GF-D8 (cell line): ENCODE data around the gene FAU.
A peak's percentile ranks its signal among the peaks of the same experiment; 100 is the strongest.

Experiments used
- DNase-seq: peaks from one replicate; lab custom pipeline; 2025; lab: John Stamatoyannopoulos, UW

The FAU gene

DNA sequence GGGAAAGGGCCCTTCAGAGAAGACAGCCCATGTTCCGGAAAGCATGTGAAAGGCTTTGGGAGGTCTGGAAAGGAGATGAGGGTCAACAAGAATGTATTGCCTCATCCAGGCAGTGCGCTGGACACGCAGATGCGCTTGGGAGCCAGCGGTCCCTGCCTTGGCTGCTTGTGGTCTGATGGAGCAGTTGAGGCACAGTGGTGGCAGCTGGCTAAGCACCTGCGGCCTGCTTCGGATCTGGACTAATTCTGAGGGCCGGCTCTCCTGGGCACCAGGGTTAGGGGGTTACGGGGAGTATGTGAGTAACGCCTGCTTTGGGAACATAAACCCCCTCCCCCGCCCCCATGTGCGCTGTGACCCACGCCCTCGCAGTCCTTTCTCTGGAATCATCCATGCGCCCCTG is 14.9 kb downstream of the FAU start:
- DNase-seq = no peak

DNA sequence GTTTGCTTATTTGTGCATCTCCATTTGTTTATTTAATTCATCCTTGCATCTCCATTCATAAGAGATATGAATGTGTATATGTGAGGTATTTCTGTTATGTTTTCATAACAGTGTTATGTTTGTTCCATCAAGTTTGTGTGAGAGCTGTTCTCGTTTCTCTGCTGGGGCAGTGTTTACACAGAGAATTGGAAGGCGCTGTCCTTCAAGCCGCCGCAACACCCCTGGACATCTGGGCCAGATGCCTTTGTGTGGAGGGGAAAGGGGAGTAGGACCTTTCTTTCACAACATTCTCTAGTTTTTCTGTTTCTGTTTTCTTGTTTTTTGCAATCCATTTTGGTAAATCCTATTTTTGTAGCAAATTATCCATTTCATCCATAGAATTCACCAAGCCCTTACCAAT is 17.3 kb downstream of the FAU start:
- no peak for DNase-seq

DNA sequence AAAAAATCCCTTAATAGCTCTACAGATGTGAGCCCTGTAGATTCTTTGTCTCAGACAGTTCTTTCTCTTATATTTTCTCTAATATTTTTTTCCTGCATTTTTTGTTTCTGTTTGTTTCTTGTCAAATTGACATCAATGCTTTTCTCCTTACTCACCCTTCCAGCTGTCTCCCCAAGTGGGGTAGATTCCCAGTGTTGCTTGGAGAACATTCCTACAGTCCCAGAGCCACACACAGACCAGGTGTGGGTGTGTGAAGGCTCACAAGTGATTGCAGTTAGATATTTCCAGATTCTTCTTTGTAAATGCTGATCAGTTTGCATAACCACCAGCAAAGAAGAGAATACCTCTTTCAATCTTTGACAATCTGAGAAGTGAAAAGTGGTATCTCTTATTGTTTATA is 18.5 kb downstream of the FAU start:
- no peak for DNase-seq

DNA sequence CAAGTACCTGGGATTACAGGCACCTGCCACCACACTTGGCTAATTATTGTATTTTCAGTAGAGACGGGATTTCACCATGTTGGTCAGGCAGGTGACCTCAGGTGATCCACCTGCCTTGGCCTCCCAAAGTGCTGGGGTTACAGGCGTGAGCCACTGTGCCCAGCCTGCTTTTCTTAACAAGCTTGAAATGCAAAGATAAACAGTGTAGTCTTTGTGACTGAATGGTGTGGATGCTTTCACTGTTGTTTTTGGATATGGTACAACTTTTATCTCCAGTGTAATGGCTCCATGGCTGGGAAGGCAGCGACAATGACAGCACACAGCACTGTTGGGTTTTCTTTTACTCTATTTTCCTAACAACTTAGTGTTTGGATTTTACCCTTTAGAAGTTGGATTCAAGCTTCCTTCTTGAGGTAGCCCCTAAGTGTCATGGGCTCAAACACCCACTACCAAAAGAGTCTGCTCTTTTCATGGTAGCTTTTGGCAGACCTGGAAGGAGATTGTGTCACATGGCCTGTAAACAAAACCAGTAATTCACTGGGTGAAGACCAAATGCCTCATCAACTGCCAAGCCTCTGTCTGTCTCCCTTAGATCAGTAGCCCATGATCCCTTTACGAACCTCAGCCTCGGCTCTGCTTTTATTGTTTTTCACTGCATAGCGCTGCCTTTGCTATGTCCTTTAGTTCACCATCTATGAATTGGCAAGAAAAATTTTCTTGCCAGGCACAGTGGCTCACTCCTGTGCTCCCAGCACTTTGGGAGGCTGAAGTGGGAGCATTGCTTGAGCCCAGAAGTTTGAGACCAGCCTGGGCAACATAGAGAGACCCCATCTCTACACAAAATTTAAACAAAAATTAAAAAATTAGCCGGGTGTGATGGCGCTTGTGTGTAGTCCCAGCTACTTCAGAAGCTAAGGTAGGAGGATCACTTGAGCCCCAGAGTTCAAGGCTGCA is 19.5 kb downstream of the FAU start:
- DNase-seq = no peak

DNA sequence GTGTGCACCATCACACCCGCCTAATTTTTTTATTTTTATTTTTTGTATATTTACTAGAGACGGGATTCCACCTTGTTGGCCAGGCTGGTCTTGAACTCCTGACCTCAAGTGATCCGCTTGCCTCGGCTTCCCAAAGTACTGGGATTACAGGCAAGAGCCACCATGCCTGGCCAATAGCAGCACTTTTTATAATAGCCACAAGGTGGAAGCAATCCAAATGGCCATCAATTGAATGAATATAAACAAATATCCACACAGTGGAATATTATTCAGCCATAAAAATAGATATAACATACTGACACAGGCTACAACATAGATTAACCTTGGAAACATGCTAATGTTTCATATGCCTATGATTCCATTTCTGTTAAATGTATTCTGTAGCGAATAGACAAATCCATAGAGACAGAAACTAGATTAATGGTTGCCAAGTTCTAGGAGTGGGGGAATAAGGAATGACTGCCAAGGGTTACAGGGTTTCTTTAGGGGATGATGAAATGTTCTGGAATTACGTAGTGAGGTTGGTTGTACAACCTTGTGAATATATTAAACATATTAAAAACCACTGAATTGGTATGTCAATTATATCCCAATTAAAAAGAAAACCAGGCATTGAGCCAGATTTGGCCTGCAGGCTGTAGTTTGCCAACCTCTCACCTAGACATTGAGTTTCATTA is 21.1 kb downstream of the FAU start:
- no peak for DNase-seq

DNA sequence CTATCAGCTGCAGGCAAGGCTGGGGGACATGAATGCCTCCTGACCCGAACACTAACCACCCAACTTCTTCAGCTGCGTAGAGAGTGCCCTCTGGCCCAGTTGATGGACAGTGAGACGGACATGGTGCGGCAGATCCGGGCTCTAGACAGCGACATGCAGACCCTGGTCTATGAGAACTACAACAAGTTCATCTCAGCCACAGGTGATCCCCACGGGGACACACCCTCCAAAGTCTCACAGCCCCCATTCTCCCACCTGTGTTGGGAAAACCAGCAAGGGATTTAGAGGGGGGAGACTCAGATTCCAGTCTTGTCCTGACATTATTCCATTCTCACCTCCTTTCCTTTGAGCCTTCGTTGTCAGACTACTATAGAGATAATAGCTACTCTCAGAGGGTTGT is 25.0 kb downstream of the FAU start:
- DNase-seq = no peak

DNA sequence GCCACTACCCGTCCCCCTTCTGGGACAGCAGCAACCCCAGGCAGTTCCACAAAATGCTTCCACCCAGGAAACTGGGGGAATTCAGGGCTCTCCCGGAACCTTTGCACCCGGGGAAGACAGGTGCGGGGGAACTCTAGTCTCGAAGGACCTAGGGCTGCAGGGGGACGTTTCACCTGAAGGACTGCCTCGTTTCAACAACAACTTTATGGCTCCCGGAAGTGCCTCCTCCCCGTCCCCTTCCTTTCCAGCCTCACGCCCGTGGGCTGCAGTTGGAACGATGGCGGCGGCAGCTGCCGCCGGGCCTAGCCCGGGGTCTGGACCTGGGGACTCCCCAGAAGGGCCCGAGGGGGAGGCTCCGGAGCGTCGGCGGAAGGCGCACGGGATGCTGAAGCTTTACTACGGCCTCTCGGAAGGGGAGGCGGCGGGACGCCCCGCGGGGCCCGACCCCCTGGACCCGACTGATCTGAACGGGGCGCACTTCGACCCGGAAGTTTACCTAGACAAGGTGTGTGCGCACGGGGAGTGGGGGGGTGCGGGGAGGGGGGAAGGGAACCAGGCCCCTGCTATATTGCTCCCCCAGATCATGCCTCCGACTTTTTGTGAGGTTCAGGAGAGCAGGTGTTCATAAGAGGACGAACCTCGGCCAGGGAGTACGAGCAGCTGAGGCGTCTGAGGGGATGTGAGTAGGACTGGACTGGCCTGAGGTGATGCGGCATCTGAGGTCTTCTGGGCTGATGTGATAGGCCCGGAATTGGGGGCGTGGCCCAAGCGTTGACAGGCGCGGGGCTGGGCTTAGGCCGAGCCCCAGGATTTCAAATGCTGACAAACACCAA is 25.7 kb downstream of the FAU start, which contains the start of gene VPS51:
Gene VPS51 (plus strand): TSS at position 241 of the 833 bp plus-strand sequence. CDS start 37 bp downstream, at position 278.
- DNase-seq = peak; percentile 55

DNA sequence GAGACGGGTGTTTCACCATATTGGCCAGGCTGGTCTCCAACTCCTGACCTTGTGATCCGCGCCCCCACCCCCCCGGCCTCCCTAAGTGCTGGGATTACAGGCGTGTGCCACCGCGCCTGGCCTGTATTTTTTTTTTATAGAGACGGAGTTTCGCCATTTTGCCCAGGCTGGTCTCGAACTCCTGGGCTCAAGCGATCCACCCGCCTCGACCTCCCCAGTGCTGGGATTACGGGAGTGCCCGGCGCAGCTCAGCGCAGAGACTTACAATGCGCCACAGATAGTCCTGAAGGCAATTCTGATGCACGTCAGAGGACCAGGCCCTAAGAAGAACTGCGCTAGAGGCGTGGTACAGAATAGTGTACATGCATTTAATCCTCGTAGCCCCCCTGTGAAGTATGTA is 26.5 kb downstream of the FAU start:
- DNase-seq = no peak

DNA sequence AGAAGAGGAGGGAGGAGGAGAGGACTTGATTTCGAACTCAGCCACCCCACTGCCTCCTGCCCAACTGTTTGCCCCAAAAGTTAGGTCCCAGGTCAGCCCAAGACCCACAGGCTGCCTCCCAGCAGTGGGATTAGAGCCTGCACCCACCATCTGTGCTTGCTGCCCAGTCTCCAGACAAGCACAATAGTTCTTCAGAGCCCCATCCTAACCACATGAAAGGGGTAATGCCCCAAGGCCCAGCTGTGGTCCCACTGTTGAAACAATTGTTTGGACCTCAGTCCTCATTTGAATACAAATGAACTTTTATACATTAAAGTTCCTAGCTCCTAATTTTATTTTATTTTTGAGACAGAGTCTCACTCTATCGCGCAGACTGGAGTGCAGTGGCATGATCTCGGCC is 31.3 kb downstream of the FAU start:
- DNase-seq = no peak

DNA sequence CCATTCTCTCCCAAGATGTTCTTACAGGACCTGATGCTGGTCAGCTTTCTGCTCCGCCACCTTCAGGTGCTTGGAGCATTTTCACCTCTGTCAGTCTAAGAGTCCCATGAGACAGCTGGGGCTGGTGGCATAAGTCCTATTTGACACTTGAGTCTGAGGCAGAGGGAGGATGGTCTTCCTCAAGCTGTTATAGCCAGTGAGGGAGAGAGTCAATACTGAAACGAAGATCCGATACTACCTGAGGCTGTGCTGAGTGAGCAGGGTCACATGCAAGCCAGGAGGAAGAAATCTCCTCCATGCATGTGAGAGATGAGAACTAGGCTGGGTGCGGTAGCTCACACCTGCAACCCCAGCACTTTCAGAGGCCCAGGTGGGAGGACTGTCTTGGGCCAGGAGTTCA is 32.3 kb downstream of the FAU start:
- no peak for DNase-seq

DNA sequence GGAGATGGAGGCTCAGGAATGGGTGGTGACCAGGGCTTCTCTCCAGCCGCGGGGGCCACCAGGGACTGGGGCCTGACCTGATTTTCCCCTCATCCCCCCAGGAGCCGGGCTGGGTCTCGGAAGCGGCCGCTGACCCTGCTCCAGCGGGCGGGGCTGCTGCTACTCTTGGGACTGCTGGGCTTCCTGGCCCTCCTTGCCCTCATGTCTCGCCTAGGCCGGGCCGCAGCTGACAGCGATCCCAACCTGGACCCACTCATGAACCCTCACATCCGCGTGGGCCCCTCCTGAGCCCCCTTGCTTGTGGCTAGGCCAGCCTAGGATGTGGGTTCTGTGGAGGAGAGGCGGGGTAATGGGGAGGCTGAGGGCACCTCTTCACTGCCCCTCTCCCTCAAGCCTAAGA is 34.1 kb downstream of the FAU start:
- DNase-seq = no peak

DNA sequence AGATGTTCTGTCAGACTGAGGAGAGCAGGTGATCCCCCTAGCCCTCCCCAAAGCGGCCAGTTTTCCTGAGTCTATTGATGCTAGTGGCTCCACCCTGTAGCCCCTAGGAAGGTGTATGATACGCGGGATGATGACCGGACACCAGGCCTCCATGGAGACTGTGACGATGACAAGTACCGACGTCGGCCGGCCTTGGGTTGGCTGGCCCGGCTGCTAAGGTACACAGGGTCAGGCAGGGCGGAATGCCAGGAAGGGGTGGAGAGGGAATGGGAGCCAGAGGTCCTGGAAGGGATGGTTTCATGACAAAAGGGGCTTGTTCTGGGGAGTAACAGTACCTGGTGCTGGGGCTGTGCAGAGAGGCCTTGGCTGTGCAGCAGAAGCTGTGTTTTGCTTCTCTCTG is 34.7 kb downstream of the FAU start:
- no peak for DNase-seq

DNA sequence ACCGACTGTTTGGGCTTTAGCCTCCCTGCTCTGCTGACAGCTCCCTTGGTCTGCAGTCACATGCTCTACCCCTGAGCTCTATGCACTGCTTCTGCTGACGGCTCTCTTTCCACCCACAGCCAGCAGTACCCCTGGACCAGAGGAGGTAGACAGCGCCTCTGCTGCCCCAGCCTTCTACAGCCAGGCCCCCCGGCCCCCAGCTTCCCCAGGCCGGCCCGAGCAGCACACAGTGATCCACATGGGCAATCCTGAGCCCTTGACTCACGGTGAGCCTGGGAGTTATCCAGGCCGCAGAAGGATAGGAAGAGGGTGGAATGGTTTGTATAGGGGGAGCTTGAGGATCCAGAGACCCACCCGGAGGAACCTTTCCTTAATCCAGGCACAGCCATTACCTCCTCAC is 35.1 kb downstream of the FAU start:
- DNase-seq = no peak

DNA sequence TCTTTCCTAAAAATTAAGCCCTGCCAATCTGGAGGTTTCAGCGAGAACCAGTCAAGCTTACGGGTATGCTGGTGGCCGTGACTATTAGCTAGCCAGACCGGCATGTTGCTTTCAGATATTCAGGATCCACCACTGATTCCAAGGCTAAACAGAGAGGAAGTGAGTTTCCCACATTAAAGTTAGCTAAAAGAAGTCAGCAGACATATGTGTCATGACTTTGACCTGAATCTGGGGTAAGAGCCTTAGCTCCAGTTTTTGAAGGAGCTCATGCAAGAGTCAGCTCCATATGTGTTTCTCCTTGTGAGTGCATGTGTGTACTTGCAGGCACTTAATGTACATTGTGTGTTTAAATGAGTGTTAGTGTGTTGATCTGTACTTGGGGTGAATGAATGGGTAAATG is 36.5 kb downstream of the FAU start:
- DNase-seq = no peak

DNA sequence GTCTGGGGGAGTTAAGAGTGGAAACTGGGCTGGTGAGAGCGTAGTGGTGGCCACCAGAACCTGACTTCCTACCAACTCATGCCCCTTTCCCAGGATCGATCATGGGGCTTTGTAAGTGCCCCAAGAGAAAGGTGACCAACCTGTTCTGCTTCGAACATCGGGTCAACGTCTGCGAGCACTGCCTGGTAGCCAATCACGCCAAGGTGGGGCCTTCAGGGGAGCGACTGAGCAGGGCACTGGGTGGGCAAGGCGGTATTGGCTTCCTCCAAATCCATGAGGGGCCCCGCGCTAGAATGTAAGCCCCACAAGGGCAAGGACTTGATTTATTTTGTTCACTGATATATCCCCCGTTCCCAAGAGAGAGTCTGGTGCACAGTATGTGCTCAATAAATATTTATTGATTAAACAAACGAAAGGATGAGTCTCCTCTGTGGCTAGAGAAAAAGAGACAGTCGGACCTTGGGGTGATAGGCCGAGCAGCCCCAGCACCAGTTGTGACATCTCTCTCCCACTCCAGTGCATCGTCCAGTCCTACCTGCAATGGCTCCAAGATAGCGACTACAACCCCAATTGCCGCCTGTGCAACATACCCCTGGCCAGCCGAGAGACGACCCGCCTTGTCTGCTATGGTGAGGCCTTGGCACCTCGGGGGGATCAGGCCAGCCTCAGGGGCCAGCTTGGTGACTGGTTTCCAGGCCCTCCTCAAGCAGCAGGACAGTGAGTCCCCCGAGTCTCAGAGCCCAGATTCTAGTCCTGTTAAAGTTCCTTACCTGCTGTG is 37.1 kb downstream of the FAU start:
- no peak for DNase-seq

DNA sequence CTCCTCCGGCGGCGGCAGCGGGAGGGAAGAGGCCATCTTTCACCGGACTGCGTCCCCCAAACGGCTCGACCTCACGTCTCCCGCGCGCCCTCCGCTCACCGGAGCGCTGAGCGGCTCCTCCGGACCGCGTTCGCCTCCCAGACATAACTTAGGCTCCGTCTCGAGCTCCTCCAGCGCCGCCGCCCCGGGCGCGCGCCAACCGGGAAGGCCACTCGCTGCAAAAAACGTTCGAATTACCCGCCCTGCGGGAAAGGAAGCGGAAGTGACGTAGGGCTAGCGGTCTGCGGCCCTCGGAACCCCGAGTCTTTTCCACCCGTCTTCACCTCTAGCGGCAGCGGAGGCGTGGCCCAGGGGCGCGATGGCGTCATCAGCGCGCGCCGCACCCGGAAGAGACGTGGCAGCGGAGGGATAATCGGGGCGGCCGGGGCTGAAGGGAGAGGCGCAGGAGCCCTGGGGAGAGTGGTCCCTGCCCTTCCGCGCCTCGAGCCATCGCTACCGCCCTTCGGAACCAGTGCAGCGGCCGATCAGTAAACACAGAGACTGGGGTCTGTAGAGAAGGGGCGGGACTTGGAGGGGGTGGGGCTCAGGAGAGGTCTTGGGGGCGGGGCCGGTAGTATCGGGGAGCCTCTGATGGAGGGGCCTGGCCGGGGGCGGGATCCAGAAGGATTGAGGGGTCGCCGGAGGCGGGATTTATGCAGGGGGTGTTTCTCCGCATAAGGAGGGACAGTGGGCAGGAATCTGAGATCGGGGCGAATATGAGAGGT is 37.9 kb downstream of the FAU start, which contains the start of the genes CDCA5 and ZFPL1:
Gene CDCA5 (minus strand): TSS at position 207 of the 764 bp plus-strand sequence. CDS start 62 bp downstream, at position 145.
Gene ZFPL1 (plus strand): TSS at position 389 of the 764 bp plus-strand sequence. CDS start 477 bp downstream, outside the sequence.
- DNase-seq = peak; percentile 87

DNA sequence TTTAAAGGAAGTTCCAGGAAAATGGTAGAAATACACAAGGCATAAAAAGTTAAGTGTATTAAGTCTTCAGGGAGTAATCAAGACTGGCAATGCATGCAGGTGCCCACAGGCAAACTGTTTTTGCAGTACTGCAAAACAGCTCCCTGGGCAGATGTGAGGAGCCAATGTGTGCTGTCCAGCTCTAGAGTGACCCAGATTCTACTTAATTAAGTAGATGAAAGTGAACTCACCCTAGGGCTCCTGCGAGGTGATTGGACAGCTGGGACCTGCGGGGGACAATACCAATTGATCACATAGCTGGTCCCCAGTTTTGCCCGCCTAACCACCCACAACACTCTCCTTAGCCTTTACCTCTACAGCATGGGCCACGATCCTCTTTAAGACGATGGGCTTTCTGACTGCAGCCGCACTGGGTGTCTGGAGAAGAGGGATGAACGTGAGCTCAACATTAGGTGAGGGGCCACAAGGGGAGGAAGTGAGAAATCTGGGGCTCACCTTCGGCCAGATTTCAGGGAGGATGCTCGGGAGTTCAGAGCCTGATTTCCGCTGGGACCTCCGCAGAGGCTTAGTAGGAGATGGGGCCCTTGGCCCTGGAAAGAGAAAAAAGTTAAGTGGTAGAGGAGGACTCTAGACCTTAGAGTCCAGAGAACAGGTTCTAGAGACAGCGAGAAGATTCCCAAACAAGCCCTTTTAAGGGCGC is 38.6 kb downstream of the FAU start:
- no peak for DNase-seq

DNA sequence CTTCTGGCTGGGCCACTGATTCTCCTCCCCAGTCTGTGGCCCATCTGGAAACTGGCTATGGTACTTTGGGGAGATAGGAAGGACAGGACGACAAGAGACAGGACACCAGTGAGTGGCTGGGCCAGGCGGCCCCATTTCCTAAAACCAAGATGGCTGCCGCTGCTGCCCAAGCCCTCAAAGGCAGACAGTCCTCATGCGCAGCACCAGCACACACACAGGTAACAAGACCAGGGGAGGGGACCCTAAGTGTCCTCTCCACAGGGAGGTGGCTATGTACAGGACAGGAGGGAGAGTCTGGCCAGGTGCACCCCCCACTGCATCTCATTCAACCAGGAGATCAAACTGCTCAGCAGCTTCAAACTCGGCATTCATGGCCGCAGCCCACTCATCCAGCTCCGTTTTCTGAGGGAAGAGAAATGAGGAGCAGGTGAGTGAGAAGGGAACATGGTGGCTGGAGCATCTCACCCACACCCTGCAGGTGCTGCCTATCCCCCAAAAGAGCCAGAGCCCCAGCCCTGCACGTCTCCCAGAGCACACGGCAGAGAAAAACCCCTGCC is 43.1 kb downstream of the FAU start:
- DNase-seq = no peak

DNA sequence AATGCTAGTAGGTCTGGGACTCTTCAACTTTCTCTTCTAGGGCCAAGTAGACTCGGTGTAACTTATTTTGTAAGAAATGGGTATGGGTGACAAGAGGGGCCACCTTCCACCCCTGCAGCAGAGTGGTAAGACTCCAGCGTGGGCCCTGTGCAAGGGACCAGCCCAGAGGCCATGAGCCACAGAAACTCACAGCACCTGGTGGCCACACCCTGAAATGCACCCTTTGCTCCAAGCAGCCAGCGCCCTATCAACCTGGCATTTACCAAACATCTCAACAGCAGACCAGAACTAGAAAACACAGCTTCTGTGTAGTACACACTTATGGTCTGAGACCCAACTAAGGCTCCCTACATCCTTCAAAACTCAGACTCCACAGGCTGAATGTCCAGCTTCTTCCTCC is 43.8 kb downstream of the FAU start:
- no peak for DNase-seq

DNA sequence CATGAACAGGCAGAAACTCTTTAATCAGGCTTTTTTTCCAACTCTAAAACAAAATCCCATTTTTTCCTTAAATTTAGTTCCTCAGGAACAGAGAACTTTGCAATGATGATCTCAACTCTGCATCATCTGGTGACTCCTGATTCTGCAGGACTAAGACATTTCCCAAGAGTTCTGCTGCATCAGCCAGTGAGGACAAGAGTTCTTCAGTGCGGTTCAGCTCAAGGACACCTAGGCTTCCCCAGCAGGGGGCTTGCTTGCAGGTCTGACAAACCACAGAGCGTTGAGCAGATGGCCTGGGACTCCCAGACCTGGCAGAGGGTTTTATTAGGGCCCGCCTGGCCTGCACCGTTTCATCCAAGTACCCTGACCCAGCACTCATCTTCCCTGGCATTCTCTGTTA is 44.5 kb downstream of the FAU start:
- DNase-seq = no peak
